GM23338 (cell line): ENCODE results near the gene PJA2. TPM values are rescaled to one million over a fixed set of nuclear protein-coding genes. Genes with fewer than 3 reads are reported as not detected.

ENCODE experiments used
- ATAC-seq: fragments of 200-7000 bp; cut with Tn5 transposase; 3 replicates; pipeline ENCODE4 v1.9.1; 2020
- DNase-seq: peaks from one replicate; pipeline ENCODE4 v3.0.0-alpha.2; 2015; ENCODE audit warnings: low spot score
- H2AFZ ChIP-seq: fragments of 200-600 bp; sonication (generic); 2 replicates; pipeline ENCODE4 v1.8.0; 2016; ENCODE audit warnings: antibody characterized with exemption, mild to moderate bottlenecking, moderate library complexity
- H3F3A ChIP-seq: fragments of 200-600 bp; sonication (generic); replicated peaks from 2 replicates; pipeline ENCODE4 v1.8.0; 2017; ENCODE audit warnings: antibody characterized with exemption, mixed run types, low read depth
- H3K27ac ChIP-seq: fragments of 200-600 bp; sonication (generic); 2 replicates; pipeline ENCODE4 v1.6.1; 2016; ENCODE audit warnings: low read depth
- H3K27me3 ChIP-seq: fragments of 200-600 bp; sonication (generic); 2 replicates; pipeline ENCODE4 v1.8.0; 2016; ENCODE audit warnings: mild to moderate bottlenecking, mixed run types, moderate library complexity; ENCODE audit not compliant: insufficient read depth
- H3K36me3 ChIP-seq: fragments of 200-600 bp; sonication (generic); 2 replicates; pipeline ENCODE4 v1.8.0; 2016; ENCODE audit warnings: mild to moderate bottlenecking; ENCODE audit not compliant: insufficient read depth
- H3K4me1 ChIP-seq: fragments of 200-600 bp; sonication (generic); 2 replicates; pipeline ENCODE4 v1.8.0; 2016; ENCODE audit warnings: mild to moderate bottlenecking, moderate library complexity; ENCODE audit not compliant: insufficient read depth
- H3K4me2 ChIP-seq: fragments of 200-600 bp; sonication (generic); 2 replicates; pipeline ENCODE4 v1.7.1; 2017; ENCODE audit warnings: mixed run types
- H3K4me3 ChIP-seq: fragments of 200-600 bp; sonication (generic); 2 replicates; pipeline ENCODE4 v1.6.1; 2016; ENCODE audit warnings: mixed run types
- H3K79me2 ChIP-seq: fragments of 200-600 bp; sonication (generic); replicated peaks from 2 replicates; pipeline ENCODE4 v1.8.0; 2017; ENCODE audit warnings: mild to moderate bottlenecking; ENCODE audit not compliant: insufficient read depth
- H3K9me2 ChIP-seq: fragments of 200-600 bp; sonication (generic); 2 replicates; pipeline ENCODE4 v1.8.0; 2017; ENCODE audit not compliant: insufficient read depth
- H4K20me1 ChIP-seq: fragments of 200-600 bp; sonication (generic); replicated peaks from 2 replicates; pipeline ENCODE4 v1.8.0; 2017; ENCODE audit warnings: mild to moderate bottlenecking; ENCODE audit not compliant: insufficient read depth
- H3K27ac Mint-ChIP-seq: 2 replicates; pipeline ENCODE4 v1.8.0; 2020; ENCODE audit warnings: inconsistent platforms, mild to moderate bottlenecking, moderate library complexity, mixed read lengths
- H3K27me3 Mint-ChIP-seq: 3 replicates; pipeline ENCODE4 v1.8.0; 2022; ENCODE audit warnings: low read depth, mild to moderate bottlenecking, moderate library complexity, mixed read lengths, inconsistent platforms; ENCODE audit not compliant: insufficient read depth, poor library complexity
- H3K36me3 Mint-ChIP-seq: 3 replicates; pipeline ENCODE4 v1.8.0; 2021; ENCODE audit warnings: low read depth, mild to moderate bottlenecking, inconsistent platforms, moderate library complexity, mixed read lengths
- H3K4me1 Mint-ChIP-seq: 3 replicates; pipeline ENCODE4 v1.8.0; 2020; ENCODE audit warnings: mild to moderate bottlenecking, inconsistent platforms, mixed read lengths
- H3K4me3 Mint-ChIP-seq: 3 replicates; pipeline ENCODE4 v1.8.0; 2021; ENCODE audit warnings: moderate library complexity, mild to moderate bottlenecking, inconsistent platforms, mixed read lengths
- H3K9me3 Mint-ChIP-seq: 3 replicates; pipeline ENCODE4 v1.8.0; 2020; ENCODE audit warnings: moderate library complexity, mild to moderate bottlenecking, inconsistent platforms, mixed read lengths
- CREB1 ChIP-seq: fragments of 250-450 bp; sonication (Bioruptor Pico); IDR thresholded peaks from 2 replicates; pipeline ENCODE4 v1.5.0; 2020; ENCODE audit warnings: low read depth, mild to moderate bottlenecking, moderate library complexity
- EZH2 ChIP-seq: fragments of 200-600 bp; sonication (generic); IDR thresholded peaks from one replicate; pipeline ENCODE4 v1.8.0; 2017; ENCODE audit warnings: antibody characterized with exemption, mild to moderate bottlenecking, low read depth; ENCODE audit not compliant: unreplicated experiment
- EZH2phosphoT487 ChIP-seq: fragments of 200-600 bp; sonication (generic); IDR thresholded peaks from one replicate; pipeline ENCODE4 v1.8.1; 2018; ENCODE audit warnings: antibody characterized with exemption; ENCODE audit not compliant: unreplicated experiment
- JUNB ChIP-seq: IDR thresholded peaks from one replicate; pipeline ENCODE4 v1.6.1; 2016; ENCODE audit warnings: antibody characterized with exemption; ENCODE audit not compliant: unreplicated experiment
- NANOG ChIP-seq: IDR thresholded peaks from 2 replicates; pipeline ENCODE4 v1.6.1; 2016; ENCODE audit warnings: antibody characterized with exemption, borderline replicate concordance
- POLR2AphosphoS5 ChIP-seq: IDR thresholded peaks from 2 replicates; pipeline ENCODE4 v1.6.1; 2016; ENCODE audit warnings: antibody characterized with exemption, low read depth
- ZNF114 ChIP-seq: fragments of 250-450 bp; sonication (Bioruptor Pico); IDR thresholded peaks from 2 replicates; pipeline ENCODE4 v1.5.0; 2020; ENCODE audit warnings: mild to moderate bottlenecking, moderate library complexity
- ZNF331 ChIP-seq: fragments of 250-450 bp; sonication (Bioruptor Pico); IDR thresholded peaks from 2 replicates; pipeline ENCODE4 v1.5.0; 2020; ENCODE audit warnings: low read depth, mild to moderate bottlenecking, moderate library complexity
- polyA plus RNA-seq: library from polyadenylated mRNA; unstranded; fragments of >200 nt; fragmentation: Nextera tagmentation; extraction: Ambion mirVana; gene quantifications from 2 replicates; pipeline ENCODE4 v1.2.1, GENCODE V29; 2016
- total RNA-seq: library from RNA; depleted of rRNA; stranded (reverse); fragments of >200 nt; shearing (Covaris generic); gene quantifications from 2 replicates; pipeline ENCODE4 v1.2.3, GENCODE V29; 2014
- TF ChIP-seq, protein P1 (sequence below): IDR thresholded peaks from one replicate; pipeline ENCODE4 v1.6.1; 2018; ENCODE audit warnings: antibody characterized with exemption; ENCODE audit not compliant: unreplicated experiment
- TF ChIP-seq, protein P2 (sequence below), 2 experiments: fragments of 200-600 bp in 1 of 2; sonication (generic) in 1 of 2; conservative IDR thresholded peaks; 2 replicates each; pipeline versions ENCODE4 v1.5.1 to v1.6.1; 2016 to 2017; ENCODE audit warnings: antibody characterized with exemption in 2 of 2, low read depth in 2 of 2, mild to moderate bottlenecking in 2 of 2, moderate library complexity in 1 of 2
- TF ChIP-seq, protein P3 (sequence below): fragments of 250-450 bp; sonication (Bioruptor Pico); IDR thresholded peaks from 2 replicates; pipeline ENCODE4 v1.5.0; 2020; ENCODE audit warnings: mild to moderate bottlenecking, moderate library complexity
- TF ChIP-seq, protein P4 (sequence below): IDR thresholded peaks from 2 replicates; pipeline ENCODE4 v1.6.1; 2016; ENCODE audit warnings: antibody characterized with exemption

PJA2 gene
- total and polyA plus RNA-seq, 2 experiments from 2014 or later: 31.5 to 65.3 TPM

DNA sequence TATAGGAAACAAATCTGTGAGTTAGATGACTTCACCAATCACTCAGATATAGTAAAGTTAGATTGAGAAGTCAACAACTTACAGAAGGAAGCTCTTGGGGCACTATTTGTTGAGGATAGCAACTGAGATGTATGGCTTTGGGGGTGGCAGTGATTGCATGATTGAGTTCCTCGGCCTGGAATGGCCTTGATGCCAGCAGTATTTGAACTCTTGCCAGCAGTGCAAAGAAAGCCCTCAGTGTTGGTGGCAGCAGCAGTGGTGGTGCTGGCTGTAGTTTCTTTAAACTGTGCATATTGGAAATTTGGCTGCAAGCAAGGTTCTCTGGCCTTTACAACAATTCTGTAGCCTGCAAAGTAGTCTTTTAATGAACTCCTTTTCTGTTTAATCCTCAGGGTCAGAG, 41.4 kb upstream of the PJA2 start:
- H3K27ac Mint-ChIP-seq: no peak overlapping the region
- no peaks in the 10 kb centered on the region for H3K79me2 ChIP-seq
- peaks cover 18% of the 10 kb centered on the region for H3K9me3 Mint-ChIP-seq
- H3K4me3 Mint-ChIP-seq: no peak overlapping the region
- H3K36me3 ChIP-seq: no peaks in the 10 kb centered on the region
- no peaks in the 10 kb centered on the region for H3F3A ChIP-seq
- H3K27ac ChIP-seq: no peak overlapping the region
- H2AFZ ChIP-seq: peak overlapping the region; percentile 7; the same call in 1 of the 2 replicates
- no peak overlapping the region for H3K4me3 ChIP-seq
- H3K27me3 Mint-ChIP-seq: no peaks in the 10 kb centered on the region
- TF ChIP-seq, protein P1, sequence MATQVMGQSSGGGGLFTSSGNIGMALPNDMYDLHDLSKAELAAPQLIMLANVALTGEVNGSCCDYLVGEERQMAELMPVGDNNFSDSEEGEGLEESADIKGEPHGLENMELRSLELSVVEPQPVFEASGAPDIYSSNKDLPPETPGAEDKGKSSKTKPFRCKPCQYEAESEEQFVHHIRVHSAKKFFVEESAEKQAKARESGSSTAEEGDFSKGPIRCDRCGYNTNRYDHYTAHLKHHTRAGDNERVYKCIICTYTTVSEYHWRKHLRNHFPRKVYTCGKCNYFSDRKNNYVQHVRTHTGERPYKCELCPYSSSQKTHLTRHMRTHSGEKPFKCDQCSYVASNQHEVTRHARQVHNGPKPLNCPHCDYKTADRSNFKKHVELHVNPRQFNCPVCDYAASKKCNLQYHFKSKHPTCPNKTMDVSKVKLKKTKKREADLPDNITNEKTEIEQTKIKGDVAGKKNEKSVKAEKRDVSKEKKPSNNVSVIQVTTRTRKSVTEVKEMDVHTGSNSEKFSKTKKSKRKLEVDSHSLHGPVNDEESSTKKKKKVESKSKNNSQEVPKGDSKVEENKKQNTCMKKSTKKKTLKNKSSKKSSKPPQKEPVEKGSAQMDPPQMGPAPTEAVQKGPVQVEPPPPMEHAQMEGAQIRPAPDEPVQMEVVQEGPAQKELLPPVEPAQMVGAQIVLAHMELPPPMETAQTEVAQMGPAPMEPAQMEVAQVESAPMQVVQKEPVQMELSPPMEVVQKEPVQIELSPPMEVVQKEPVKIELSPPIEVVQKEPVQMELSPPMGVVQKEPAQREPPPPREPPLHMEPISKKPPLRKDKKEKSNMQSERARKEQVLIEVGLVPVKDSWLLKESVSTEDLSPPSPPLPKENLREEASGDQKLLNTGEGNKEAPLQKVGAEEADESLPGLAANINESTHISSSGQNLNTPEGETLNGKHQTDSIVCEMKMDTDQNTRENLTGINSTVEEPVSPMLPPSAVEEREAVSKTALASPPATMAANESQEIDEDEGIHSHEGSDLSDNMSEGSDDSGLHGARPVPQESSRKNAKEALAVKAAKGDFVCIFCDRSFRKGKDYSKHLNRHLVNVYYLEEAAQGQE: no peak
- TF ChIP-seq, protein P2, sequence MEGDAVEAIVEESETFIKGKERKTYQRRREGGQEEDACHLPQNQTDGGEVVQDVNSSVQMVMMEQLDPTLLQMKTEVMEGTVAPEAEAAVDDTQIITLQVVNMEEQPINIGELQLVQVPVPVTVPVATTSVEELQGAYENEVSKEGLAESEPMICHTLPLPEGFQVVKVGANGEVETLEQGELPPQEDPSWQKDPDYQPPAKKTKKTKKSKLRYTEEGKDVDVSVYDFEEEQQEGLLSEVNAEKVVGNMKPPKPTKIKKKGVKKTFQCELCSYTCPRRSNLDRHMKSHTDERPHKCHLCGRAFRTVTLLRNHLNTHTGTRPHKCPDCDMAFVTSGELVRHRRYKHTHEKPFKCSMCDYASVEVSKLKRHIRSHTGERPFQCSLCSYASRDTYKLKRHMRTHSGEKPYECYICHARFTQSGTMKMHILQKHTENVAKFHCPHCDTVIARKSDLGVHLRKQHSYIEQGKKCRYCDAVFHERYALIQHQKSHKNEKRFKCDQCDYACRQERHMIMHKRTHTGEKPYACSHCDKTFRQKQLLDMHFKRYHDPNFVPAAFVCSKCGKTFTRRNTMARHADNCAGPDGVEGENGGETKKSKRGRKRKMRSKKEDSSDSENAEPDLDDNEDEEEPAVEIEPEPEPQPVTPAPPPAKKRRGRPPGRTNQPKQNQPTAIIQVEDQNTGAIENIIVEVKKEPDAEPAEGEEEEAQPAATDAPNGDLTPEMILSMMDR (conservative IDR thresholded peaks at IDR 0.05; ENCODE audit: low read depth in 2 of 2): no peak
- TF ChIP-seq, protein P3, sequence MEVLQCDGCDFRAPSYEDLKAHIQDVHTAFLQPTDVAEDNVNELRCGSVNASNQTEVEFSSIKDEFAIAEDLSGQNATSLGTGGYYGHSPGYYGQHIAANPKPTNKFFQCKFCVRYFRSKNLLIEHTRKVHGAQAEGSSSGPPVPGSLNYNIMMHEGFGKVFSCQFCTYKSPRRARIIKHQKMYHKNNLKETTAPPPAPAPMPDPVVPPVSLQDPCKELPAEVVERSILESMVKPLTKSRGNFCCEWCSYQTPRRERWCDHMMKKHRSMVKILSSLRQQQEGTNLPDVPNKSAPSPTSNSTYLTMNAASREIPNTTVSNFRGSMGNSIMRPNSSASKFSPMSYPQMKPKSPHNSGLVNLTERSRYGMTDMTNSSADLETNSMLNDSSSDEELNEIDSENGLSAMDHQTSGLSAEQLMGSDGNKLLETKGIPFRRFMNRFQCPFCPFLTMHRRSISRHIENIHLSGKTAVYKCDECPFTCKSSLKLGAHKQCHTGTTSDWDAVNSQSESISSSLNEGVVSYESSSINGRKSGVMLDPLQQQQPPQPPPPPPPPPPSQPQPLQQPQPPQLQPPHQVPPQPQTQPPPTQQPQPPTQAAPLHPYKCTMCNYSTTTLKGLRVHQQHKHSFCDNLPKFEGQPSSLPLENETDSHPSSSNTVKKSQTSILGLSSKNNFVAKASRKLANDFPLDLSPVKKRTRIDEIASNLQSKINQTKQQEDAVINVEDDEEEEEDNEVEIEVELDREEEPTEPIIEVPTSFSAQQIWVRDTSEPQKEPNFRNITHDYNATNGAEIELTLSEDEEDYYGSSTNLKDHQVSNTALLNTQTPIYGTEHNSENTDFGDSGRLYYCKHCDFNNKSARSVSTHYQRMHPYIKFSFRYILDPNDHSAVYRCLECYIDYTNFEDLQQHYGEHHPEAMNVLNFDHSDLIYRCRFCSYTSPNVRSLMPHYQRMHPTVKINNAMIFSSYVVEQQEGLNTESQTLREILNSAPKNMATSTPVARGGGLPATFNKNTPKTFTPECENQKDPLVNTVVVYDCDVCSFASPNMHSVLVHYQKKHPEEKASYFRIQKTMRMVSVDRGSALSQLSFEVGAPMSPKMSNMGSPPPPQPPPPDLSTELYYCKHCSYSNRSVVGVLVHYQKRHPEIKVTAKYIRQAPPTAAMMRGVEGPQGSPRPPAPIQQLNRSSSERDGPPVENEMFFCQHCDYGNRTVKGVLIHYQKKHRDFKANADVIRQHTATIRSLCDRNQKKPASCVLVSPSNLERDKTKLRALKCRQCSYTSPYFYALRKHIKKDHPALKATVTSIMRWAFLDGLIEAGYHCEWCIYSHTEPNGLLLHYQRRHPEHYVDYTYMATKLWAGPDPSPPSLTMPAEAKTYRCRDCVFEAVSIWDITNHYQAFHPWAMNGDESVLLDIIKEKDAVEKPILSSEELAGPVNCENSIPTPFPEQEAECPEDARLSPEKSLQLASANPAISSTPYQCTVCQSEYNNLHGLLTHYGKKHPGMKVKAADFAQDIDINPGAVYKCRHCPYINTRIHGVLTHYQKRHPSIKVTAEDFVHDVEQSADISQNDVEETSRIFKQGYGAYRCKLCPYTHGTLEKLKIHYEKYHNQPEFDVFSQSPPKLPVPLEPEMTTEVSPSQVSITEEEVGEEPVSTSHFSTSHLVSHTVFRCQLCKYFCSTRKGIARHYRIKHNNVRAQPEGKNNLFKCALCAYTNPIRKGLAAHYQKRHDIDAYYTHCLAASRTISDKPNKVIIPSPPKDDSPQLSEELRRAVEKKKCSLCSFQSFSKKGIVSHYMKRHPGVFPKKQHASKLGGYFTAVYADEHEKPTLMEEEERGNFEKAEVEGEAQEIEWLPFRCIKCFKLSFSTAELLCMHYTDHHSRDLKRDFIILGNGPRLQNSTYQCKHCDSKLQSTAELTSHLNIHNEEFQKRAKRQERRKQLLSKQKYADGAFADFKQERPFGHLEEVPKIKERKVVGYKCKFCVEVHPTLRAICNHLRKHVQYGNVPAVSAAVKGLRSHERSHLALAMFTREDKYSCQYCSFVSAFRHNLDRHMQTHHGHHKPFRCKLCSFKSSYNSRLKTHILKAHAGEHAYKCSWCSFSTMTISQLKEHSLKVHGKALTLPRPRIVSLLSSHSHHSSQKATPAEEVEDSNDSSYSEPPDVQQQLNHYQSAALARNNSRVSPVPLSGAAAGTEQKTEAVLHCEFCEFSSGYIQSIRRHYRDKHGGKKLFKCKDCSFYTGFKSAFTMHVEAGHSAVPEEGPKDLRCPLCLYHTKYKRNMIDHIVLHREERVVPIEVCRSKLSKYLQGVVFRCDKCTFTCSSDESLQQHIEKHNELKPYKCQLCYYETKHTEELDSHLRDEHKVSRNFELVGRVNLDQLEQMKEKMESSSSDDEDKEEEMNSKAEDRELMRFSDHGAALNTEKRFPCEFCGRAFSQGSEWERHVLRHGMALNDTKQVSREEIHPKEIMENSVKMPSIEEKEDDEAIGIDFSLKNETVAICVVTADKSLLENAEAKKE (CRISPR knock-in tag): no peak
- TF ChIP-seq CREB1 (no peak), POLR2AphosphoS5 (no peak), EZH2phosphoT487 (no peak), ZNF114 (CRISPR knock-in tag) (no peak), ZNF331 (no peak), NANOG (no peak), EZH2 (no peak), JUNB (no peak)
- TF ChIP-seq, protein P4, sequence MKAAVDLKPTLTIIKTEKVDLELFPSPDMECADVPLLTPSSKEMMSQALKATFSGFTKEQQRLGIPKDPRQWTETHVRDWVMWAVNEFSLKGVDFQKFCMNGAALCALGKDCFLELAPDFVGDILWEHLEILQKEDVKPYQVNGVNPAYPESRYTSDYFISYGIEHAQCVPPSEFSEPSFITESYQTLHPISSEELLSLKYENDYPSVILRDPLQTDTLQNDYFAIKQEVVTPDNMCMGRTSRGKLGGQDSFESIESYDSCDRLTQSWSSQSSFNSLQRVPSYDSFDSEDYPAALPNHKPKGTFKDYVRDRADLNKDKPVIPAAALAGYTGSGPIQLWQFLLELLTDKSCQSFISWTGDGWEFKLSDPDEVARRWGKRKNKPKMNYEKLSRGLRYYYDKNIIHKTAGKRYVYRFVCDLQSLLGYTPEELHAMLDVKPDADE: no peak
- H4K20me1 ChIP-seq: no peaks in the 10 kb centered on the region
- H3K36me3 Mint-ChIP-seq: peaks cover 10% of the 10 kb centered on the region; the same call in 2 of the 3 replicates
- no peak overlapping the region for H3K4me2 ChIP-seq
- ATAC-seq (no peak), DNase-seq (no peak)
- H3K4me1 ChIP-seq: peaks cover 5% of the 10 kb centered on the region; the same call in 1 of the 2 replicates
- H3K9me2 ChIP-seq: peaks cover 6% of the 10 kb centered on the region
- no peaks in the 10 kb centered on the region for H3K27me3 ChIP-seq
- peaks cover 13% of the 10 kb centered on the region; the same call in 2 of the 3 replicates for H3K4me1 Mint-ChIP-seq
